Measurements from ENCODE around the gene HACD2. TPM values are rescaled to one million over a fixed set of nuclear protein-coding genes. Genes with fewer than 3 reads are reported as not detected.

The HACD2 gene
- polyA plus RNA-seq, 2 of the 4 experiments (the other 2 are of a cell fraction), result 41.8 to 97.7 TPM

DNA sequence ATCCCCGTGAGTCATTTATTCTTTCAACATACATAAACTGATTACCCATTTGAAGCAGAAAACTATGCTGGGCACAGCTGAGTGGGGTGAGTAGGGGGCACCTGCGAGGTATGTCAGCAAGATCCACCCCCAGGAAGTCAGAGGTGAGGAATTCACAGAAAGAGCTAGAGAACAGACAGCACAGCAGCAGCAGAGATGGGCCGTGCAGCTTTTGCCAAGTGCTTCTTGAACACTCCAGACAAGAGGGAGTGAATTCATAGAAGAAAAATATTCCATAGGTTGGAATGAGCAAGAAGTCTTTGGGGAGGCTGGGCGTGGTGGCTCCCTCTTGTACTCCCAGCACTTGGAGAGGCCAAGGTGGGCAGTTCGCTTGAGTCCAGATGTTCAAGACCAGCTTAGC, 126.6 kb downstream of the HACD2 start:
- no peak for TF ChIP-seq ELK1 (IDR thresholded peaks at IDR 0.05; ENCODE audit: low read depth, low read length)
- TF ChIP-seq, protein P1, sequence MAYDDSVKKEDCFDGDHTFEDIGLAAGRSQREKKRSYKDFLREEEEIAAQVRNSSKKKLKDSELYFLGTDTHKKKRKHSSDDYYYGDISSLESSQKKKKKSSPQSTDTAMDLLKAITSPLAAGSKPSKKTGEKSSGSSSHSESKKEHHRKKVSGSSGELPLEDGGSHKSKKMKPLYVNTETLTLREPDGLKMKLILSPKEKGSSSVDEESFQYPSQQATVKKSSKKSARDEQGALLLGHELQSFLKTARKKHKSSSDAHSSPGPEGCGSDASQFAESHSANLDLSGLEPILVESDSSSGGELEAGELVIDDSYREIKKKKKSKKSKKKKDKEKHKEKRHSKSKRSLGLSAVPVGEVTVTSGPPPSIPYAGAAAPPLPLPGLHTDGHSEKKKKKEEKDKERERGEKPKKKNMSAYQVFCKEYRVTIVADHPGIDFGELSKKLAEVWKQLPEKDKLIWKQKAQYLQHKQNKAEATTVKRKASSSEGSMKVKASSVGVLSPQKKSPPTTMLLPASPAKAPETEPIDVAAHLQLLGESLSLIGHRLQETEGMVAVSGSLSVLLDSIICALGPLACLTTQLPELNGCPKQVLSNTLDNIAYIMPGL (CRISPR knock-in tag; IDR thresholded peaks at IDR 0.05; ENCODE audit: borderline replicate concordance), result no peak
- no peak for TF ChIP-seq ZSCAN20 (CRISPR knock-in tag; IDR thresholded peaks at IDR 0.05)
- no peak for TF ChIP-seq EHMT2 (IDR thresholded peaks at IDR 0.05; ENCODE audit: low read depth)
- TF ChIP-seq NR3C1 (IDR thresholded peaks at IDR 0.05), result no peak
- no peak for TF ChIP-seq RFX5 (IDR thresholded peaks at IDR 0.05)
- TF ChIP-seq ESRRA (IDR thresholded peaks at IDR 0.05; ENCODE audit: borderline replicate concordance, low read length), result no peak
- TF ChIP-seq KDM1A (IDR thresholded peaks at IDR 0.05; ENCODE audit: low read depth), result no peak
- Histone ChIP-seq H3K9me3 (no peaks in the 10 kb centered on the region), H3K27ac (no peak overlapping the region), H3K4me1 (no peaks in the 10 kb centered on the region), H3K4me2 (no peak overlapping the region), H3K4me3 (no peak overlapping the region)
- FAIRE-seq (no peak), DNase-seq (ENCODE audit: low read depth in 1 of 2, low spot score in 1 of 2) (no peak), ATAC-seq (no peak)
- ChIA-PET POLR2A (no interaction called here), CTCF (interaction anchor here (0.7 to 4.3 kb wide), 5 partner anchors 9 to 64 kb away, joined by 4 to 10 read pairs (median 8); partner anchors contain the start of gene ADCY5)
- 34% methylated on average over 5 of the region's 5 CpGs for WGBS (ENCODE audit: missing lambda C conversion rate)

- TF ChIP-seq MAFK (IDR thresholded peaks at IDR 0.05; ENCODE audit: partially characterized antibody) (no peak), NFE2L2 (conservative IDR thresholded peaks at IDR 0.05; ENCODE audit: low read length) (no peak), EHF (CRISPR knock-in tag; IDR thresholded peaks at IDR 0.05) (no peak), SREBF2 (IDR thresholded peaks at IDR 0.05) (no peak), MAX (IDR thresholded peaks at IDR 0.05) (no peak), HEYL (CRISPR knock-in tag; IDR thresholded peaks at IDR 0.05) (no peak), RNF2 (IDR thresholded peaks at IDR 0.05; ENCODE audit: borderline replicate concordance, low read depth) (no peak), HOXB13 (CRISPR knock-in tag; IDR thresholded peaks at IDR 0.05; ENCODE audit: low read depth) (no peak)
- TF ChIP-seq, protein P2, sequence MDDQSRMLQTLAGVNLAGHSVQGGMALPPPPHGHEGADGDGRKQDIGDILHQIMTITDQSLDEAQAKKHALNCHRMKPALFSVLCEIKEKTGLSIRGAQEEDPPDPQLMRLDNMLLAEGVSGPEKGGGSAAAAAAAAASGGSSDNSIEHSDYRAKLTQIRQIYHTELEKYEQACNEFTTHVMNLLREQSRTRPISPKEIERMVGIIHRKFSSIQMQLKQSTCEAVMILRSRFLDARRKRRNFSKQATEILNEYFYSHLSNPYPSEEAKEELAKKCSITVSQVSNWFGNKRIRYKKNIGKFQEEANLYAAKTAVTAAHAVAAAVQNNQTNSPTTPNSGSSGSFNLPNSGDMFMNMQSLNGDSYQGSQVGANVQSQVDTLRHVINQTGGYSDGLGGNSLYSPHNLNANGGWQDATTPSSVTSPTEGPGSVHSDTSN (IDR thresholded peaks at IDR 0.05), result no peak
- no peak for ATAC-seq
- ChIA-PET POLR2A (no interaction called here), CTCF (interaction anchor here (0.7 to 4.3 kb wide), 5 partner anchors 9 to 64 kb away, joined by 4 to 10 read pairs (median 8); partner anchors contain the start of gene ADCY5)
- no peaks in the 10 kb centered on the region for H3K9me3 ChIP-seq
- no peak overlapping the region for H3K4me2 ChIP-seq
- no peak overlapping the region for H3K4me3 ChIP-seq
- no peaks in the 10 kb centered on the region for H3K4me1 ChIP-seq
- no peak overlapping the region for H3K27ac ChIP-seq
- 96% methylated on average over 1 of the region's 1 CpG for WGBS (ENCODE audit: missing lambda C conversion rate)
- no peak for DNase-seq (ENCODE audit: low read depth in 1 of 2, low spot score in 1 of 2)
- FAIRE-seq, result no peak
These were observed 127.0 kb downstream of the HACD2 start for GRCh38 chr3:123457841-123458240.

- ATAC-seq, result no peak
- H3K9me3 ChIP-seq, result no peaks in the 10 kb centered on the region
- H3K4me3 ChIP-seq, result no peak overlapping the region
- H3K4me2 ChIP-seq, result no peak overlapping the region
- H3K4me1 ChIP-seq, result no peaks in the 10 kb centered on the region; the same call in 2 of the 3 replicates
- H3K27ac ChIP-seq, result no peak overlapping the region
- DNase-seq (ENCODE audit: low read depth in 1 of 2, low spot score in 1 of 2), result no peak
- CTCF ChIA-PET, result interaction anchor here (0.9 to 1.0 kb wide), 2 partner anchors 9 to 64 kb away, joined by 3 to 4 read pairs; no protein-coding TSS in a partner anchor
- POLR2A ChIA-PET, result no interaction called here
- 44% methylated on average over 3 of the region's 3 CpGs for WGBS (ENCODE audit: missing lambda C conversion rate)
- FAIRE-seq, result no peak
- TF ChIP-seq FOSL2 (IDR thresholded peaks at IDR 0.05) (no peak), FOSL2 (CRISPR knock-in tag; IDR thresholded peaks at IDR 0.05) (no peak), KDM1A (IDR thresholded peaks at IDR 0.05; ENCODE audit: low read depth) (no peak), E2F6 (IDR thresholded peaks at IDR 0.05; ENCODE audit: borderline replicate concordance, low read depth) (no peak), POLR2A (IDR thresholded peaks at IDR 0.05; ENCODE audit: low read length) (no peak), ZFP36 (IDR thresholded peaks at IDR 0.05; ENCODE audit: borderline replicate concordance, partially characterized antibody) (no peak), PHF8 (IDR thresholded peaks at IDR 0.05; ENCODE audit: borderline replicate concordance, low read depth) (no peak), HOXB13 (CRISPR knock-in tag; IDR thresholded peaks at IDR 0.05; ENCODE audit: low read depth) (no peak), JUNB (IDR thresholded peaks at IDR 0.05) (no peak), MYC (IDR thresholded peaks at IDR 0.05; ENCODE audit: borderline replicate concordance, low read length) (no peak), RAD21 (conservative IDR thresholded peaks at IDR 0.05 in 1 of 2, IDR thresholded peaks at IDR 0.05 in 1 of 2) (no peak), ZC3H11A (IDR thresholded peaks at IDR 0.05) (no peak), HEYL (CRISPR knock-in tag; IDR thresholded peaks at IDR 0.05) (no peak), EHF (CRISPR knock-in tag; IDR thresholded peaks at IDR 0.05) (no peak), HES2 (IDR thresholded peaks at IDR 0.05) (no peak)
- TF ChIP-seq, protein P3, sequence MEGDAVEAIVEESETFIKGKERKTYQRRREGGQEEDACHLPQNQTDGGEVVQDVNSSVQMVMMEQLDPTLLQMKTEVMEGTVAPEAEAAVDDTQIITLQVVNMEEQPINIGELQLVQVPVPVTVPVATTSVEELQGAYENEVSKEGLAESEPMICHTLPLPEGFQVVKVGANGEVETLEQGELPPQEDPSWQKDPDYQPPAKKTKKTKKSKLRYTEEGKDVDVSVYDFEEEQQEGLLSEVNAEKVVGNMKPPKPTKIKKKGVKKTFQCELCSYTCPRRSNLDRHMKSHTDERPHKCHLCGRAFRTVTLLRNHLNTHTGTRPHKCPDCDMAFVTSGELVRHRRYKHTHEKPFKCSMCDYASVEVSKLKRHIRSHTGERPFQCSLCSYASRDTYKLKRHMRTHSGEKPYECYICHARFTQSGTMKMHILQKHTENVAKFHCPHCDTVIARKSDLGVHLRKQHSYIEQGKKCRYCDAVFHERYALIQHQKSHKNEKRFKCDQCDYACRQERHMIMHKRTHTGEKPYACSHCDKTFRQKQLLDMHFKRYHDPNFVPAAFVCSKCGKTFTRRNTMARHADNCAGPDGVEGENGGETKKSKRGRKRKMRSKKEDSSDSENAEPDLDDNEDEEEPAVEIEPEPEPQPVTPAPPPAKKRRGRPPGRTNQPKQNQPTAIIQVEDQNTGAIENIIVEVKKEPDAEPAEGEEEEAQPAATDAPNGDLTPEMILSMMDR (IDR thresholded peaks at IDR 0.05), result no peak
These were observed 131.2 kb downstream of the HACD2 start for GRCh38 chr3:123453675-123454074.

Data from A549 (cell line).